HPDE6-E6E7 (cell line): Measurements from ENCODE around the gene PRKN.

Source experiments
- DNase-seq: peaks from one replicate; pipeline ENCODE4 v3.0.0; 2011; ENCODE audit warnings: missing footprints; ENCODE audit errors: extremely low spot score

Gene PRKN

GRCh38 chr6:162124710-162125435, 602.7 kb downstream of the PRKN start:
- no peak for DNase-seq

- no peak for DNase-seq
Measured at GRCh38 chr6:162123797-162124196, 603.8 kb downstream of the PRKN start.

GRCh38 chr6:162119341-162119740, 608.2 kb downstream of the PRKN start:
- DNase-seq: no peak

- DNase-seq: no peak
Measured at GRCh38 chr6:162118706-162119105, 608.9 kb downstream of the PRKN start.

GRCh38 chr6:162116902-162117525, 610.6 kb downstream of the PRKN start:
- no peak for DNase-seq

- no peak for DNase-seq
Measured at GRCh38 chr6:162109480-162110050, 618.0 kb downstream of the PRKN start.

GRCh38 chr6:162108041-162108440, 619.5 kb downstream of the PRKN start:
- DNase-seq: no peak

- DNase-seq: no peak
Measured at GRCh38 chr6:162100096-162100495, 627.5 kb downstream of the PRKN start.

- DNase-seq: no peak
Measured at GRCh38 chr6:162099685-162100084, 627.9 kb downstream of the PRKN start.

GRCh38 chr6:162092816-162093502, 634.6 kb downstream of the PRKN start:
- DNase-seq: no peak

- DNase-seq: no peak
Measured at GRCh38 chr6:162090734-162091133, 636.8 kb downstream of the PRKN start.

GRCh38 chr6:162088091-162088490, 639.5 kb downstream of the PRKN start:
- no peak for DNase-seq

- DNase-seq: no peak
Measured at GRCh38 chr6:162085561-162085960, 642.0 kb downstream of the PRKN start.

- DNase-seq: no peak
Measured at GRCh38 chr6:162082520-162082919, 645.0 kb downstream of the PRKN start.

GRCh38 chr6:162078667-162079066, 648.9 kb downstream of the PRKN start:
- DNase-seq: no peak

GRCh38 chr6:162078126-162078525, 649.4 kb downstream of the PRKN start:
- no peak for DNase-seq

GRCh38 chr6:162076816-162077215, 650.8 kb downstream of the PRKN start:
- no peak for DNase-seq

GRCh38 chr6:162074641-162075275, 652.8 kb downstream of the PRKN start:
- no peak for DNase-seq

GRCh38 chr6:162070639-162071038, 656.9 kb downstream of the PRKN start:
- no peak for DNase-seq

GRCh38 chr6:162069995-162070394, 657.6 kb downstream of the PRKN start:
- no peak for DNase-seq

- no peak for DNase-seq
Measured at GRCh38 chr6:162068340-162068739, 659.2 kb downstream of the PRKN start.

- DNase-seq: no peak
Measured at GRCh38 chr6:162063666-162064065, 663.9 kb downstream of the PRKN start.
